ENCODE results near the gene GNPAT. TPM values are rescaled to one million over a fixed set of nuclear protein-coding genes. Genes with fewer than 3 reads are reported as not detected.

GNPAT gene
- total RNA-seq, 3 donors from 2014 or later: 31.7 to 45.8 (median 32.7) TPM

DNA sequence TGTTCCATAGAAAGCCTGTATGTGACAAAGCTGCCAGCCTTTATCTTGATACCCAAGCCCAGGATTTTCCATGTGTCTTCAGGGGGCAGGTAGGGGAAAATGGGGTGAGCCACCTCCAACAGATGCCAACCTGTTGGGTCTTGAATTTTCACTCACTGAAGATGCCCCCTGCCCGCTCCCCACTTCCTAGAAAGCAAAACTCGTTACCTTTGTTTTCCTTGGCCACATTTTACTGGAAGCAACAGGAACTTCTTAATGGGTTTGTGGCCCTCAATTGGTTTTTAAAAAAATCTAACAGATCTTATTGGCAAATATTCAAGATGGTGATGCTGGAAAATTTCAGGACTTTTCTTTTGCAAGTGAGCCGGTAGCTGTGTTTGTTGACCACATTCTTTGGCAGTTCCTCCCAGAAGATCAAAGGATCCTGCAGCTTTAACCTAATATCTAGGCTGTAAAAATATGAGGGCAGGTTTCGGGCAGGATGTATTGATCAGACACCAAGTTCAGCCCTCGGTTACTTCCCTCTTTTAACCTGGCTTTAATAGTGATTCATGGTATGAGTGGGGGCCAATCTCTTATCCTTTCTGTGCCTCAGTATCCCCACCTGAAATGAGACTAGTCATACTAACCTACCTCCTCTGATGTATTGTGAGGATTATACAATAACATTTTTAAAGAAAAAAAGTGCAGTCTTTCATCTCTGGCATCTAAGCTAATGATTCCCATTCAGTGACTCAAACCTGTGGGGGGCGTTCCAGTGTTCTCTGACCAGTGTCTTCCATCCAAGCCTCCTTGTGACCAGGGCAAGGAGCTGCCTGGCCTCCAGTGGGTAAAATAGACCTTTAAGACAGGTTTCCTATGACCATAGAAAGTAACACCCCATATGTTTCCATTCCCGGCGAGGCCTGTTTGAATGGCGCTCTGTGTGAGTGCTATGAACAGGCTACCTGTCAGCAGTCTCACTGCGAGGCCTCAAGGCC lies 21.3 kb upstream of the GNPAT start:
- DNase-seq: no peak
- no peak for ATAC-seq
- H3K4me3 ChIP-seq: no peak overlapping the region
- peaks cover 6% of the 10 kb centered on the region for H3K4me1 ChIP-seq (ENCODE audit: low read depth)
- TF ChIP-seq, protein P1, sequence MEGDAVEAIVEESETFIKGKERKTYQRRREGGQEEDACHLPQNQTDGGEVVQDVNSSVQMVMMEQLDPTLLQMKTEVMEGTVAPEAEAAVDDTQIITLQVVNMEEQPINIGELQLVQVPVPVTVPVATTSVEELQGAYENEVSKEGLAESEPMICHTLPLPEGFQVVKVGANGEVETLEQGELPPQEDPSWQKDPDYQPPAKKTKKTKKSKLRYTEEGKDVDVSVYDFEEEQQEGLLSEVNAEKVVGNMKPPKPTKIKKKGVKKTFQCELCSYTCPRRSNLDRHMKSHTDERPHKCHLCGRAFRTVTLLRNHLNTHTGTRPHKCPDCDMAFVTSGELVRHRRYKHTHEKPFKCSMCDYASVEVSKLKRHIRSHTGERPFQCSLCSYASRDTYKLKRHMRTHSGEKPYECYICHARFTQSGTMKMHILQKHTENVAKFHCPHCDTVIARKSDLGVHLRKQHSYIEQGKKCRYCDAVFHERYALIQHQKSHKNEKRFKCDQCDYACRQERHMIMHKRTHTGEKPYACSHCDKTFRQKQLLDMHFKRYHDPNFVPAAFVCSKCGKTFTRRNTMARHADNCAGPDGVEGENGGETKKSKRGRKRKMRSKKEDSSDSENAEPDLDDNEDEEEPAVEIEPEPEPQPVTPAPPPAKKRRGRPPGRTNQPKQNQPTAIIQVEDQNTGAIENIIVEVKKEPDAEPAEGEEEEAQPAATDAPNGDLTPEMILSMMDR (IDR thresholded peaks at IDR 0.05): no peak
- H3K9me3 ChIP-seq: no peaks in the 10 kb centered on the region
- intact Hi-C loops (cut with DNase I, micrococcal nuclease): no loop called here
- no peaks in the 10 kb centered on the region for H3K36me3 ChIP-seq (ENCODE audit: low read depth)

DNA sequence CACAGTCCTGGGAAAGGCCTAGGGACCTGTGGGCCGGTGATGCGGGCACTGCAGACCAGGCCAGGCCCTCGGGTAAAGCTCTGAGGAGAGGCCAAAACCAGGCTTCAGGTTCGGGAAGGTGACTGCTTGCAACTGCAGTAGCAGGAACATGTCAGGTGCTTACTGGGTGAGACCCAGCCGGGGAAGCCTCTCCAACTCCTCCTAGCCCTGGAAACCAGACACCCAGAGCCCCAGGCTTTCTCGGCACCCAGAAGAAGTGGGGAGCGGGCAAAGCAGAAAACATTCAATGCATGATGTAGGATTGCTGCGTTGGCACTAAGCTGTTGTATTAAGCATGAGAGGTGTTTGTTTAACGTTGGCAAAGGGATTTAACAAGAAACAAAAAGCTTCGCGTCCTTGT lies 20.2 kb upstream of the GNPAT start:
- Histone ChIP-seq H3K36me3 (ENCODE audit: low read depth) (peaks cover 1% of the 10 kb centered on the region), H3K4me1 (ENCODE audit: low read depth) (peaks cover 4% of the 10 kb centered on the region), H3K4me3 (no peak overlapping the region), H3K9me3 (no peaks in the 10 kb centered on the region)
- no peak for ATAC-seq
- TF ChIP-seq, protein P1 (IDR thresholded peaks at IDR 0.05): no peak
- DNase-seq: no peak
- intact Hi-C loops (cut with DNase I, micrococcal nuclease): no loop called here

DNA sequence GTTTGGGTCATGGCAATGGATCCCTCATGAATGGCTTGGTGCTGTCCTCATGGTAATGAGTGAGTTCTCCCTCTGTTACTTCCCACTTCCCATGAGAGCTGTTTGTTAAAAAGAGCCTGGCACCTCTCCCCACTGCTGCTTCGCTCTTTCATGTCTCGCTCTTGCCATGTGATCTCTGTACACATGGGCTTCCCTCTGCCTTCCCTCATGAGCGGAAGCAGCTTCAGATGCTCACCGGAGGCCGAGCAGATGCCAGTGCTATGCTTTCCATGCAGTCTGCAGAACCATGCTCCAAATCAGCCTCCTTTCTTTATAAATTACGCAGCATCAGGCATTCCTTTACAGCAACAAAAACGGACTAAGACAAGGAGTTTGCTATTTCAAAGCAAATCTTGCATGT lies 14.9 kb upstream of the GNPAT start:
- Histone ChIP-seq H3K4me1 (ENCODE audit: low read depth) (no peaks in the 10 kb centered on the region), H3K9me3 (no peaks in the 10 kb centered on the region), H3K36me3 (ENCODE audit: low read depth) (peaks cover 5% of the 10 kb centered on the region), H3K4me3 (no peak overlapping the region)
- intact Hi-C loops (cut with DNase I, micrococcal nuclease): no loop called here
- TF ChIP-seq, protein P1 (IDR thresholded peaks at IDR 0.05): no peak
- no peak for DNase-seq
- no peak for ATAC-seq

DNA sequence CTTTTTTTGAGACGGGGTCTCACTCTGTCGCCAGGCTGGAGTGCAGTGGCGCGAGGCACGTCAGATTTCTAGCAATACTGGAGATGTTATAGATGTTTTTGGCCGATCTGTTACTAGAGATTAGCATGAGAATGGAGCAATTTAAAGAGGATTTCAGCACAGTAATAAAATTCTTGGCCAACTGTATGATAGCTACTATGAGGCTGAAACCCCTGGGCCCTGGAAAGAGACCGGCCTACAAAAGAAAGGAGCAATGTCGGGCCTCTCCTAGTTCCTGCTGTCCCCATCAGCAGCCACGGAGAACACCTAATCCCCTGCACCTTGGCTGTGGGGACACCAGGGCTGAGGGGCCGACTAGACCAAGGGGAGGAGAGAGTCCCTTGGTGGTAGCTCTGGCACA lies 9.5 kb upstream of the GNPAT start:
- intact Hi-C loops (cut with DNase I, micrococcal nuclease): no loop called here
- TF ChIP-seq, protein P1 (IDR thresholded peaks at IDR 0.05): no peak
- Histone ChIP-seq H3K9me3 (no peaks in the 10 kb centered on the region), H3K36me3 (ENCODE audit: low read depth) (peaks cover 5% of the 10 kb centered on the region), H3K4me1 (ENCODE audit: low read depth) (peaks cover 40% of the 10 kb centered on the region), H3K4me3 (no peak overlapping the region)
- no peak for ATAC-seq
- no peak for DNase-seq

DNA sequence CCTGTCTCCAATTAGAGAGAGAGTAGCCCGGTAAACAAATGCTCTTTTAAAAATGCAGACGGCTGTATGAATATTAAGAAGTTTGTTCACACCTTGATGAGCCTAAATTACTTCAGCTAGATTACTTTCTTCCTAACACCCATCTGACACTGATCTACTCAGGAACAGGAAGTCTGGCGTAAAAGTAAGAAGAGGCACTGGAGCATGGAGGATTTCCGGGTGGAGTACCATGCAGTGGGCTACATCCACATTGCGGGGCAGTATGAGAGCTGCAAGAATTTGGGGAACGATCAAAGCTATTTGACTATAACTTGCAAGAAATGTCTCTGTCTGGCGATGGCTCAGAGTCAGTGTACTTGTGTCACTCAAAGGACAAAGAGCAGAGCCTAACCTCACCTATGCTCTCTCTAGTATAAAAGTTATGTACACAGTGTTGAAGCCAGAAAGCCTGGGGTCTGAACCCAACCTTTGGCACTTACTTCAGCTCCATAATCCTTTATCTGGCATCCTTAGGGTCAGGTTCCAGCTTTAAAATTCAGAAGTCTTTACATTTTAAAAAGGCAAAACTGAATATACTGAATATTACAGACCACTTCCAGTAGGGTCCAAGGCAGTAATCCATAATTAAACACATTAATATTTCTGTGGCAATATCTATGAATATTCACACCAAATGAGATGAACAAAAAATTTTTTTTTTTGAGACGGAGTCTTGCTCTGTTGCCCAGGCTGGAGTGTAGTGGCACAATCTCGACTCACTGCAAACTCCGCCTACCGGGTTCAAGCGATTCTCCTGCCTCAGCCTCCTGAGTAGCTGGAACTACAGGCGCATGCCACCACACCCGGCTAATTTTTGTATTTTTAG lies 7.9 kb upstream of the GNPAT start:
- H3K36me3 ChIP-seq (ENCODE audit: low read depth): peaks cover 5% of the 10 kb centered on the region

More for the DNA sequence above, 7.9 kb upstream of the GNPAT start:
- no peak overlapping the region for H3K4me3 ChIP-seq
- TF ChIP-seq, protein P1 (IDR thresholded peaks at IDR 0.05): no peak
- H3K4me1 ChIP-seq (ENCODE audit: low read depth): peaks cover 50% of the 10 kb centered on the region
- DNase-seq (peak in 1 of 3 donors; percentile 51), ATAC-seq (peak; percentile 53)
- intact Hi-C loops (cut with DNase I, micrococcal nuclease): no loop called here
- no peaks in the 10 kb centered on the region for H3K9me3 ChIP-seq

All from mucosa of descending colon (tissue), 3 donors.